Activated B cell treated with CpG ODN at 0.5 μM for 24 hours (primary cell): ENCODE data around the gene ST6GALNAC4. TPM values are rescaled to one million over a fixed set of nuclear protein-coding genes. Genes with fewer than 3 reads are reported as not detected.
"Not testable (repeated sequence)": the region's sequence is repeated elsewhere in the genome, so short reads cannot be mapped to it uniquely, and the experiment has no call there.

ENCODE experiments used
- ATAC-seq: fragments of 200-7000 bp; cut with Tn5 transposase; one replicate; pipeline ENCODE4 v1.10.0; 2021; ENCODE audit warnings: low read depth, mild to moderate bottlenecking, moderate library complexity
- CTCF ChIA-PET: fragments of 350-600 bp; sonication (Branson Sonifier 250); formaldehyde crosslinking; loops from one replicate; lab custom pipeline; 2021; ENCODE audit warnings: antibody characterized with exemption; lab: Charles Lee
- POLR2A ChIA-PET: fragments of 350-600 bp; sonication (Branson Sonifier 250); formaldehyde crosslinking; loops from one replicate; lab custom pipeline; 2021; ENCODE audit warnings: antibody characterized with exemption; lab: Charles Lee
- DNase-seq: peaks from one replicate; pipeline ENCODE4 v3.0.0; 2022
- H3K27ac Mint-ChIP-seq: one replicate; pipeline ENCODE4 v1.8.0; 2020; ENCODE audit warnings: mixed read lengths
- H3K27me3 Mint-ChIP-seq: one replicate; pipeline ENCODE4 v1.8.0; 2021; ENCODE audit warnings: mixed read lengths
- H3K36me3 Mint-ChIP-seq: one replicate; pipeline ENCODE4 v1.8.0; 2021; ENCODE audit warnings: low read depth, mixed read lengths
- H3K4me1 Mint-ChIP-seq: one replicate; pipeline ENCODE4 v1.8.0; 2021; ENCODE audit warnings: mixed read lengths
- H3K4me3 Mint-ChIP-seq: one replicate; pipeline ENCODE4 v1.8.0; 2020; ENCODE audit warnings: mild to moderate bottlenecking, mixed read lengths
- H3K9me3 Mint-ChIP-seq: one replicate; pipeline ENCODE4 v1.8.0; 2020; ENCODE audit warnings: mixed read lengths
- intact Hi-C: fragments of 100-400 bp; cut with micrococcal nuclease; formaldehyde crosslinking; loops from one replicate; pipeline ENCODE4 v1.15.1; 2024
- total RNA-seq: library from RNA; stranded (reverse); gene quantifications from 2 replicates; pipeline ENCODE4 v1.2.3, GENCODE V29; 2022
- TF ChIP-seq, protein P1 (sequence below): fragments of 200-600 bp; IDR thresholded peaks from one replicate; pipeline ENCODE4 v1.8.0; 2022; ENCODE audit warnings: antibody characterized with exemption, mild to moderate bottlenecking

Gene ST6GALNAC4
- total RNA-seq, 1 donor from 2014 or later = 85.4 TPM

DNA sequence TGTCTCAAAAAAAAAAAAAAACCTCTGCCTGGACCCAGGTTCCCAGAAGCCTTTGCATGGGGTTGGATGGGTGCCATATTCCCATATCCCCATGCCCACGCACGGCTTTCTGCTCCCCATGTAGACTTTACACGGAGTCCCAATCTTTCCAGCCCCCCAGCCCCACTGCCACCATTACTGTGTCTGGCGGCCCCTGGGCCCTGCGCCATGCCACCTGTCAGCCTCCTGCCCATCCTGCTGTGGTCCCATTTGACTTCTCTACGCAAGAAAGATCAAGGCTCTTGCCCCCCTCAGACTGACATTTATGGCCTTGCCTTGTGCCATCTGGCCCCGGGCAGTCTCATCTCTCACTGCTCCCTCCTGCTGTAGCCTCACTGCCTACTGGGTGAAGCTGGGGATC, 32.9 kb downstream of the ST6GALNAC4 start:
- CTCF ChIA-PET = no interaction called here
- intact Hi-C loops = no loop called here
- Mint-ChIP-seq H3K4me3 (no peak overlapping the region), H3K27ac (no peak overlapping the region), H3K9me3 (no peaks in the 10 kb centered on the region), H3K36me3 (peaks cover 29% of the 10 kb centered on the region), H3K27me3 (no peaks in the 10 kb centered on the region), H3K4me1 (peaks cover 29% of the 10 kb centered on the region)
- DNase-seq (no peak), ATAC-seq (no peak)
- TF ChIP-seq, protein P1, sequence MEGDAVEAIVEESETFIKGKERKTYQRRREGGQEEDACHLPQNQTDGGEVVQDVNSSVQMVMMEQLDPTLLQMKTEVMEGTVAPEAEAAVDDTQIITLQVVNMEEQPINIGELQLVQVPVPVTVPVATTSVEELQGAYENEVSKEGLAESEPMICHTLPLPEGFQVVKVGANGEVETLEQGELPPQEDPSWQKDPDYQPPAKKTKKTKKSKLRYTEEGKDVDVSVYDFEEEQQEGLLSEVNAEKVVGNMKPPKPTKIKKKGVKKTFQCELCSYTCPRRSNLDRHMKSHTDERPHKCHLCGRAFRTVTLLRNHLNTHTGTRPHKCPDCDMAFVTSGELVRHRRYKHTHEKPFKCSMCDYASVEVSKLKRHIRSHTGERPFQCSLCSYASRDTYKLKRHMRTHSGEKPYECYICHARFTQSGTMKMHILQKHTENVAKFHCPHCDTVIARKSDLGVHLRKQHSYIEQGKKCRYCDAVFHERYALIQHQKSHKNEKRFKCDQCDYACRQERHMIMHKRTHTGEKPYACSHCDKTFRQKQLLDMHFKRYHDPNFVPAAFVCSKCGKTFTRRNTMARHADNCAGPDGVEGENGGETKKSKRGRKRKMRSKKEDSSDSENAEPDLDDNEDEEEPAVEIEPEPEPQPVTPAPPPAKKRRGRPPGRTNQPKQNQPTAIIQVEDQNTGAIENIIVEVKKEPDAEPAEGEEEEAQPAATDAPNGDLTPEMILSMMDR = no peak
- POLR2A ChIA-PET = interaction anchor here (1.2 kb wide), 1 partner anchor 13 kb away, joined by 5 read pairs; no protein-coding TSS in a partner anchor

DNA sequence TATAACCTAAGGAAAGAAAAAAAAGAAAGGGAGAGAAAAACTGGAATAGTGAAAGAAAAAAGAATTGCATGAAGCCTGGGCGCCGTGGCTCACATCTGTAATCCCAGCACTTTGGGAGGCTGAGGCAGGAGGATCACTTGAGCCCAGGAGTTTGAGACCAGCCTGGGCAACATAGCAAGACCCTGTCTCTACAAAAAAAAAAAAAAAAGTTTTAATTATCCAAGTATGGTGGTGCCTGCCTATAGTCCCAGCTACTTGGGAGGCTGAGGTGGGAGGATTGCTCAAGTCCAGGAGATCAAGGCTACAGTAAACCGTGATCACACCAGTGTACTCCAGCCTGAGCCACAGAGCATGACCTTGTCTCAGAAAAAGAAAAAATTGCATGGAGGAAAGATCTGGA, 35.1 kb downstream of the ST6GALNAC4 start:
- Mint-ChIP-seq H3K36me3 (peaks cover 12% of the 10 kb centered on the region), H3K4me1 (peaks cover 44% of the 10 kb centered on the region)
- DNase-seq, intact Hi-C loops, H3K4me3 Mint-ChIP-seq, H3K27me3 Mint-ChIP-seq, ATAC-seq, H3K27ac Mint-ChIP-seq, H3K9me3 Mint-ChIP-seq: not testable (repeated sequence)
- ChIA-PET POLR2A (interaction anchor here (0.6 to 1.2 kb wide), 3 partner anchors 8 to 35 kb away, joined by 3 to 6 read pairs (median 3); partner anchors contain the start of gene ST6GALNAC4), CTCF (interaction anchor here (0.8 to 2.6 kb wide), 4 partner anchors 12 to 40 kb away, joined by 3 to 15 read pairs (median 4); no protein-coding TSS in a partner anchor)

DNA sequence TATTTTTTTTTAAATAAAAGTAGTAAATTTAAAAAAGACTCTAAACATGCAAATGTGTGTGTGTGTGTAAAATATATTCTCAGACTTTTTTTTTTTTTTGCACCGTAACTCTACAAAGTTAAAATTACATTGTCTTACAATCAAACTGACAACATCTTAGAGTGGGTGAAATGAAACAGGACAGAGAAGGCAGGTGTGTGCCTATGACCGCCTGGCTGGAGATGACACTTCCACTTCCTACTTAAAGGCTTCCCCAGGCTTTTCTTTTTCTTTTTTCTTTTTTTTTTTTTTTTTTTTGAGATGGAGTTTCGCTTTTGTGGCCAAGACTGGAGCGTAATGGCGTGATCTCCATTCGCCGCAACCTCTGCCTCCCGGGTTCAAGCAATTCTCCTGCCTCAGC, 36.7 kb downstream of the ST6GALNAC4 start:
- DNase-seq (no peak), ATAC-seq (peak; percentile 65)
- Mint-ChIP-seq H3K4me3 (no peak overlapping the region), H3K36me3 (peaks cover 3% of the 10 kb centered on the region), H3K9me3 (no peaks in the 10 kb centered on the region), H3K27ac (no peak overlapping the region), H3K27me3 (no peaks in the 10 kb centered on the region), H3K4me1 (peaks cover 44% of the 10 kb centered on the region)
- ChIA-PET CTCF (no interaction called here), POLR2A (interaction anchor here (0.7 to 1.3 kb wide), 2 partner anchors 10 to 17 kb away, joined by 4 to 7 read pairs; no protein-coding TSS in a partner anchor)
- intact Hi-C loops = loop anchor here (1.0 kb wide), 1 partner anchor 37 kb away; the partner anchor contains the start of gene ST6GALNAC4
- TF ChIP-seq, protein P1 = no peak

DNA sequence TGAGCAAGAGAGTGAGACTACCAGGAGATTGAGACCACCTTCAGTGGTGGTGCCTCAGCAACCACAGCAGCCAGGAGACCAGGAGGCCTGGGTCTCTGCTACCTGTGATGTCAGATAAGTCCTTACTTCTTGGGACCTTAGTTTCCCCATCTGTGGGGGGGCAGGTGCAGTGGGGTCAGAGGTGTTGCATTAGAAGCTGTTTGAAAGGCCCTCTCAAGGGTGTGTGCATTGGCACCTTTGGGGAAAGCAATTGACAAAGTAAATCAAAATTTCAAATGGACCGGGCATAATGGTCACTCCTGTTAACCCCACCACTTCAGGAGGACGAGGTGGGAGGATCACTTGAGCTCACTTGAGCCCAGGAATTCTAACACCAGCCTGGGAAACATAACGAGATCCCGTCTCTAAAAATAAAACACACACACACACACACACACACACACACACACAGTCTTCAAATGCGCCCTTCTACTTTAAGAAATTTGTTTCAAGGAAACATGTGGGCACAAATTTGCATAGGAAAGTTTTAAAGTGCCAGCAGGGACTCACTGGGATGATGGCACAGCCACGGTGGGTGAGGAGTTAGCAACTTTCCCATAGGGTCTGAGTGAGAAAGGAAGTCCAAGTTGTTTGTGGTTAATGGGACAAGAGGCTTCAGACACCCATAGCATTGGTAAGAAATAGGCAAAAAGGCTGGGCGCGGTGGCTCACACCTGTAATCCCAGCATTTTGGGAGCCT, 38.0 kb downstream of the ST6GALNAC4 start:
- CTCF ChIA-PET = interaction anchor here (1.4 kb wide), 1 partner anchor 9 kb away, joined by 5 read pairs; no protein-coding TSS in a partner anchor
- no peak for ATAC-seq
- Mint-ChIP-seq H3K4me1 (peaks cover 32% of the 10 kb centered on the region), H3K27me3 (no peaks in the 10 kb centered on the region), H3K36me3 (no peaks in the 10 kb centered on the region), H3K27ac (peak overlapping the region; percentile 54), H3K4me3 (no peak overlapping the region), H3K9me3 (no peaks in the 10 kb centered on the region)
- TF ChIP-seq, protein P1 = no peak
- DNase-seq = no peak
- POLR2A ChIA-PET = interaction anchor here (0.7 to 1.0 kb wide), 5 partner anchors 9 to 37 kb away, joined by 3 to 6 read pairs (median 3); no protein-coding TSS in a partner anchor
- intact Hi-C loops = no loop called here

DNA sequence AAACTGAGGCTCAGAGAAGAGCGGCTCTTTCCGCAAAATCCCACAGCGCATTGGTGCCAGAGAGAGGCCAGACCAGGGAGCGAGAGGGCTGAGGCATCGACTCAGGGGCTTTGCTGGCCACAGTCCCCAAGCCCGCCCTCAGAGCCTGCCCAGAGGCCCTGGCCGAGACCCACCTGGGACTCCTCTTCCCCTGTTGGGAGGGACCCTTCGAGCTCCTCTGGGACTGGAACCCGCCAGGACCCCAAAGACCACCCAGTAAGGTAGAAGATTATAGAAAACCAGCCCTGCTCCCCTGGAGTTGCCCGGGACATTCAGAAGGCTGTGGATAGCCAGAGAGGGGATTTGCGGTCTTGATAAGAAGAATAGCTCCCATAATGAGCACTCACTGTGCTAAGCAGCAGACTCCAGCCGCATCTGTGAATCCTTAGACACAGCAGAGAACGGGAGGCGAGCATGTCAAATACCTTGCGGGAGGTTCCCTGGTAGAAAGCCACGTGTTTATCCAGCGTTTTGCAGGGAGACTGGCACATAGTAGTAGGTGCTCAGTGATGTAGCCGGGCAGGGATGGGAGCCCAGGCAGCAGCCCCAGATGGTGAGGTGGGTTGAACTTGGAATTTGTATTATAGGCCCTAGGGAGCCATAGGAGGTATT, 38.7 kb downstream of the ST6GALNAC4 start:
- no peaks in the 10 kb centered on the region for H3K27me3 Mint-ChIP-seq
- H3K36me3 Mint-ChIP-seq = no peaks in the 10 kb centered on the region
- intact Hi-C loops = no loop called here
- no peak overlapping the region for H3K27ac Mint-ChIP-seq
- H3K4me3 Mint-ChIP-seq = peak overlapping the region; percentile 52
- TF ChIP-seq, protein P1 = no peak
- no peak for ATAC-seq
- no peak for DNase-seq
- ChIA-PET POLR2A (interaction anchor here (0.8 to 1.0 kb wide), 2 partner anchors 8 to 38 kb away, joined by 3 read pairs; no protein-coding TSS in a partner anchor), CTCF (interaction anchor here (1.4 kb wide), 1 partner anchor 9 kb away, joined by 5 read pairs; no protein-coding TSS in a partner anchor)
- no peaks in the 10 kb centered on the region for H3K9me3 Mint-ChIP-seq
- H3K4me1 Mint-ChIP-seq = peaks cover 32% of the 10 kb centered on the region
